ENCODE data around the gene WBP2.

WBP2 gene

DNA sequence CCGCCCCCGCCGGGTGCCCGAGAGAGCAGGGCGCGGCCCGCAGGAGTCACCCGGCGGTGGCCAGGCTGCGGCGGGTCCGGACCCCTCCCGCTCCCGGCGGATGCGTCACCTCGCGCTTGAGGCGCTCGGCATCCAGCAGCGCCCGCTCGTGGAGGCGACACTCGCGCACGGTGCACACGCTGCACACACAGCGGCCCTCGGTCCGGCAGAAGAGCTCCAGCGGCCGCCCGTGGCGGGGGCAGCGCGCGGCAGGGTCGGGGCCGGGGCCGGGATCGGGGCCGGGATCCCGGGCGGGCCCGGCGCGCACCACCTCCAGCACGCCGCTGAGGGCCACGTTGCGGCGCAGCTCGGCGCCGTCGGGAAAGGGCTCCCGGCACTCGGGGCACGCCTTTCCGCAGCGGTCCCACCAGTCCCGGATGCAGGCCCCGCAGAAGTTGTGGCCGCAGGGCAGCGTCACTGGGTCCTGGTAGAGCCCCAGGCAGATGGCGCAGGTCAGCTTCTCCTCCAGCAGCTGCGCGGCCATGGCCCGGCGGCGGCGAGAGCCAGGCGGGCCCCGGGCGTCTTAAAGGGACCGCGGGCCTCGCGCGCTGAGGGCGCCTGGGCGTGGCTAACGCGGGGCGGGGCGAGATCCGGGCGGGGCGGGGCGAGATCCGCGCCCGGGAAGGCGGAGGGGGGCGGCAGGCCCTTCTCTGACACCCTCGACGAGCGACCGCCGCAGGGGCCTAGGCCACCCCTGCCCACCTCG, 41.5 kb upstream of the WBP2 start, which contains the start of gene TRIM65:
Gene TRIM65 (minus strand): TSS at position 537 of the 745 bp plus-strand sequence. CDS start 14 bp downstream, at position 523.
- Histone ChIP-seq H3K9me3 (ENCODE audit: control insufficient read depth in 5 of 5, low read length in 5 of 5) (no peaks in the 10 kb centered on the region), H3K27ac (ENCODE audit: low read depth, low read length) (peak within 1 kb of the TSS; percentile 76), H3K27me3 (ENCODE audit: control insufficient read depth in 5 of 5, insufficient read depth in 4 of 5, low read length in 5 of 5) (no peaks in the 10 kb centered on the region), H3K9ac (ENCODE audit: low read length in 5 of 5) (peak within 1 kb of the TSS; percentile 63 to 78 (median 77)), H3K36me3 (ENCODE audit: control insufficient read depth in 5 of 5, insufficient read depth in 5 of 5, low read length in 5 of 5) (peaks cover 0 to 49% (median 40%) of the 10 kb centered on the region in 5 donors), H3K4me1 (ENCODE audit: control insufficient read depth in 5 of 5, insufficient read depth in 5 of 5, low read length in 5 of 5) (peaks cover 2 to 54% (median 30%) of the 10 kb centered on the region in 5 donors), H3K4me3 (ENCODE audit: low read depth in 1 of 5, low read length in 5 of 5) (peak within 1 kb of the TSS; percentile 62 to 83 (median 71))

DNA sequence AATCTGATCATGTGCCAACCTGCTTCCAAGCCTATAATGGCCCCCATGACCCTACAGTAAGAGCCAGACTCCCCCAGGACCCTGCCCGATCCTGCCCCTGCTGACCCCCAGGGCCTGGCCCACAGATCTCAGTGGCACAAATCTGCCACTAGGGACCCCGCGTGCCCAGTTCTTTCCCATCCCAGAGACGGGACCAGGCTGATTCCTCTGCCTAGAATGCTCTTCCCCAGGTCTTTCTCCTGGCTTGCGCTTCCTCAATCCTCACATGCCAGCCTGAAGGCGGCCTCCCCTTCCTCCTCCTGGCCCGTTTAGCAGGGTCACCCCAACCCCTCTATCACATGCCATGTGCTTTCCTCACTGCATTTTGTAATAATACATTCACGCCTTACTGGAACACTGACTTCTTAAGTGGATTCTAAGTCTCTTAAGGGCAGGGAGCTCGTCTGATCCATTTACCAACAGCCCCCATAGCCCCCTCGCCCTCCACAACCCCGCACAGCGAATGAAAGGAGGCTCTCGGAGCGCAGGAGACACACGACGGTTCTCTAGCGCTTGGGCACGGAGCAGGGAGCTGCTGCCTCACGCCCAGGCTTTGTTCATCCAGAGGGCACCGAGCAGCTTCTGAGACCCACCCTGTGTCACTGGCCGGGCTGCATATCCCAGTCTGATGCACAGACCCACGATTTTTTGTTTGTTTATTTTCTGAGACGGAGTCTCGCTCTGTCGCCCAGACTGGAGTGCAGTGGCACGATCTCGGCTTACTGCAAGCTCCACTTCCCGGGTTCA, 40.4 kb upstream of the WBP2 start:
- Histone ChIP-seq H3K36me3 (ENCODE audit: control insufficient read depth in 5 of 5, insufficient read depth in 5 of 5, low read length in 5 of 5) (peaks cover 0 to 49% (median 40%) of the 10 kb centered on the region in 5 donors), H3K9me3 (ENCODE audit: control insufficient read depth in 5 of 5, low read length in 5 of 5) (no peaks in the 10 kb centered on the region), H3K27me3 (ENCODE audit: control insufficient read depth in 5 of 5, insufficient read depth in 4 of 5, low read length in 5 of 5) (no peaks in the 10 kb centered on the region), H3K4me3 (ENCODE audit: low read depth in 1 of 5, low read length in 5 of 5) (peak overlapping the region; percentile 59 to 83 (median 66)), H3K9ac (ENCODE audit: low read length in 5 of 5) (peak overlapping the region in 4 of 5 donors; percentile 63 to 78 (median 73)), H3K27ac (ENCODE audit: low read depth, low read length) (peak overlapping the region; percentile 76), H3K4me1 (ENCODE audit: control insufficient read depth in 5 of 5, insufficient read depth in 5 of 5, low read length in 5 of 5) (peaks cover 2 to 55% (median 30%) of the 10 kb centered on the region in 5 donors)

DNA sequence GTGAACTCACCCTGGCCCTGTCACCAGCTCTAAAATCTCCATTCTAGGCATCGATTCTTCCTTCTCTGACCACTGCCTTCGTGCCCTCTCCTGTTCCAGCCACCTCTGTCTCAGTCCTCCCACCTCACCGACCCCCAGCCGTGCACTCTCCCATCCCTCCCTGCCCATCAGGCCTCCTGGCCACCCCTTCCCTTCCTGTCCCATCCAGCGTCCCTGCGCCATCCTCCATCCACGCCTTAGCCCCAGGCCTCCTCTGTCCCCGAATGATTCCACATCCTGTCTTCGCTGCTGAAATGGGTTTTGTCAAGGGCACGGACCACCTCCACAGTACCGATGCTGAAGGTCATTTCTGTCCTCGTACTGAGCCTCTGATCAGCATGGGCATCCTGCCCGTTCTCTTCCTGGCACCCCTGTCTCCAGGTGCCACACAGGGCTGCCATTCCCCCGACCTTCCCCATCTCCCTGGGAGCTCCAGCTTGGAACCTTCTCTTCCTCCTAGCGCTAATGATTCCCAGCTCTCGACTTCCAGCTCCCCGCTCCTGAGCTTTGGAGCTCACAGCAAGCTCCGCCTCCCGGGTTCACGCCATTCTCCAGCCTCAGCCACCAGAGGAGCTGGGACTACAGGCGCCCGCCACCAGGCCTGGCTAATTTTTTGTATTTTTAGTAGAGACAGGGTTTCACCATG, 39.1 kb upstream of the WBP2 start:
- Histone ChIP-seq H3K4me1 (ENCODE audit: control insufficient read depth in 5 of 5, insufficient read depth in 5 of 5, low read length in 5 of 5) (peaks cover 2 to 44% (median 30%) of the 10 kb centered on the region in 5 donors), H3K27ac (ENCODE audit: low read depth, low read length) (no peak overlapping the region), H3K27me3 (ENCODE audit: control insufficient read depth in 5 of 5, insufficient read depth in 4 of 5, low read length in 5 of 5) (no peaks in the 10 kb centered on the region), H3K4me3 (ENCODE audit: low read depth in 1 of 5, low read length in 5 of 5) (no peak overlapping the region), H3K36me3 (ENCODE audit: control insufficient read depth in 5 of 5, insufficient read depth in 5 of 5, low read length in 5 of 5) (peaks cover 0 to 51% (median 40%) of the 10 kb centered on the region in 5 donors), H3K9ac (ENCODE audit: low read length in 5 of 5) (peak overlapping the region in 3 of 5 donors; percentile 16 to 53 (median 33)), H3K9me3 (ENCODE audit: control insufficient read depth in 5 of 5, low read length in 5 of 5) (no peaks in the 10 kb centered on the region)

GRCh38 chr17:75893305-75894048, 38.3 kb upstream of the WBP2 start:
- Histone ChIP-seq H3K27ac (ENCODE audit: low read depth, low read length) (no peak overlapping the region), H3K9me3 (ENCODE audit: control insufficient read depth in 5 of 5, low read length in 5 of 5) (no peaks in the 10 kb centered on the region), H3K27me3 (ENCODE audit: control insufficient read depth in 5 of 5, insufficient read depth in 4 of 5, low read length in 5 of 5) (no peaks in the 10 kb centered on the region), H3K9ac (ENCODE audit: low read length in 5 of 5) (peak overlapping the region in 2 of 5 donors; percentile 7 to 33), H3K36me3 (ENCODE audit: control insufficient read depth in 5 of 5, insufficient read depth in 5 of 5, low read length in 5 of 5) (peaks cover 0 to 45% (median 34%) of the 10 kb centered on the region in 5 donors), H3K4me3 (ENCODE audit: low read depth in 1 of 5, low read length in 5 of 5) (no peak overlapping the region), H3K4me1 (ENCODE audit: control insufficient read depth in 5 of 5, insufficient read depth in 5 of 5, low read length in 5 of 5) (peaks cover 2 to 43% (median 30%) of the 10 kb centered on the region in 5 donors)

DNA sequence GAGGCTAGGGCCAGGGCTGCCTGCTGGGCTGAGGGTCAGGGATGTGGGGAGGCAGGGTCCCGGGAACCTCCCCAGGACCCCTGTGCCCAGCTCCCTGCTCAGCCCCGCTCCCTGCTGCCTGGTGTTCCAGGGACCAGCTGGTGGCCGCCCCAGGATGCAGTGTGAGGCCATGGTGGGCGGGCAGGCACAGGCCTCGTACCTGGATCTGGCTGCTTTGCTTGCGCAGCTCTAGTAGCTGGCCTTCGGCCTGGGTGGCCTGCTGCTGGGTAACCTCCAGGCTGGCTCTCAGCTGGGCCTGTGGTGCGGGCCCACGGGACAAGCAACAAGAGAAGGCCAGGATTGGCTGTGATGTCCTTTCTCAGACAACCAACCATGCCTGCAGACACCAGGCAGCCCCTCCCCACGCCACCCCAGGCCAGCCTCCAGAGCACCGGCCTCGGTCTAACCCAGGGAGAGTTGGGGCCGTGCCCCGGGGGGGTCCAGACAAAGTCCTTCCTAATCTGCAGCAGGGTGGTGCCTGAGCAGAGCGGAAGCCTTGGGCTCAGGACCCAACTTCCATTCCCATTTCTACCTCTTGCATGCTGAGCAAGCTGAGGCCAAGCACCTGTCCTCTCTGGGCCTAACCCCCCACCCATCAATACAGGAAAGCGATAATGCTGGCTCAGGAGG, 37.6 kb upstream of the WBP2 start:
- no peak overlapping the region for H3K4me3 ChIP-seq (ENCODE audit: low read depth in 1 of 5, low read length in 5 of 5)
- H3K27me3 ChIP-seq (ENCODE audit: control insufficient read depth in 5 of 5, insufficient read depth in 4 of 5, low read length in 5 of 5): no peaks in the 10 kb centered on the region
- no peaks in the 10 kb centered on the region for H3K9me3 ChIP-seq (ENCODE audit: control insufficient read depth in 5 of 5, low read length in 5 of 5)
- no peak overlapping the region for H3K27ac ChIP-seq (ENCODE audit: low read depth, low read length)
- peaks cover 2 to 43% (median 30%) of the 10 kb centered on the region in 5 donors for H3K4me1 ChIP-seq (ENCODE audit: control insufficient read depth in 5 of 5, insufficient read depth in 5 of 5, low read length in 5 of 5)
- no peak overlapping the region for H3K9ac ChIP-seq (ENCODE audit: low read length in 5 of 5)
- H3K36me3 ChIP-seq (ENCODE audit: control insufficient read depth in 5 of 5, insufficient read depth in 5 of 5, low read length in 5 of 5): peaks cover 0 to 38% (median 28%) of the 10 kb centered on the region in 5 donors

GRCh38 chr17:75891605-75892555, 36.7 kb upstream of the WBP2 start:
- peaks cover 0 to 38% (median 28%) of the 10 kb centered on the region in 5 donors for H3K36me3 ChIP-seq (ENCODE audit: control insufficient read depth in 5 of 5, insufficient read depth in 5 of 5, low read length in 5 of 5)
- no peaks in the 10 kb centered on the region for H3K27me3 ChIP-seq (ENCODE audit: control insufficient read depth in 5 of 5, insufficient read depth in 4 of 5, low read length in 5 of 5)
- H3K4me1 ChIP-seq (ENCODE audit: control insufficient read depth in 5 of 5, insufficient read depth in 5 of 5, low read length in 5 of 5): peaks cover 2 to 36% (median 23%) of the 10 kb centered on the region in 5 donors
- no peaks in the 10 kb centered on the region for H3K9me3 ChIP-seq (ENCODE audit: control insufficient read depth in 5 of 5, low read length in 5 of 5)
- no peak overlapping the region for H3K27ac ChIP-seq (ENCODE audit: low read depth, low read length)
- no peak overlapping the region for H3K9ac ChIP-seq (ENCODE audit: low read length in 5 of 5)
- no peak overlapping the region for H3K4me3 ChIP-seq (ENCODE audit: low read depth in 1 of 5, low read length in 5 of 5)

DNA sequence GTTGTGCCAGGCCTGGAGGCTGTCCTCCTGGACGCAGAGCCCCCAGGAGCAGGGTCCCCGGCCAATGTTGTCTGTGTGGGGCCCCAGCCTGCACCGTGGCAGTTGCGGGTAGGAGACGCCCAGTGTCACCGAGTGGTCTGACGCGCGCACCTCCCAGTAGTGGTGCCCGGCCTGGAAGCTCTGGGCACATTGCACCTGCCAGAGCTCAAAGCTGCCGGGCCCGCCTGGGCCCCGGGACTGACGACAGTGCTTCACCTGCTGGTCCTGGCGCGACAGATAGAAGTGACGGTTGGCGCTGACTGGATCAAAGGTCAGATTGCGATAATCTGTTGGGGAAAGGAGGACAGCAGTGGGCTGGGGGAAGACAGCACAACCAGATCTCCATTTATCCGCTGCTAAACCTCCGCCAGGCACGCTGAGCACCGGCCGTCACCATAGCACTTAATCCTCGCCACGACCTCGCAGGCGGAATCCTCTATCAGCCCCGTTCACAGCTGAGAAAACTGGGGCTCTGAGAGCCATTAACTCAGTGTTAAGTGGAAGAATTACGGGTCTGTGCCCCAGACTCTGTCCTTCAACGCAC, 36.0 kb upstream of the WBP2 start:
- H3K27ac ChIP-seq (ENCODE audit: low read depth, low read length): no peak overlapping the region
- no peaks in the 10 kb centered on the region for H3K9me3 ChIP-seq (ENCODE audit: control insufficient read depth in 5 of 5, low read length in 5 of 5)
- H3K4me1 ChIP-seq (ENCODE audit: control insufficient read depth in 5 of 5, insufficient read depth in 5 of 5, low read length in 5 of 5): peaks cover 2 to 36% (median 23%) of the 10 kb centered on the region in 5 donors
- H3K9ac ChIP-seq (ENCODE audit: low read length in 5 of 5): no peak overlapping the region
- H3K4me3 ChIP-seq (ENCODE audit: low read depth in 1 of 5, low read length in 5 of 5): no peak overlapping the region
- peaks cover 0 to 38% (median 28%) of the 10 kb centered on the region in 5 donors for H3K36me3 ChIP-seq (ENCODE audit: control insufficient read depth in 5 of 5, insufficient read depth in 5 of 5, low read length in 5 of 5)
- H3K27me3 ChIP-seq (ENCODE audit: control insufficient read depth in 5 of 5, insufficient read depth in 4 of 5, low read length in 5 of 5): no peaks in the 10 kb centered on the region

DNA sequence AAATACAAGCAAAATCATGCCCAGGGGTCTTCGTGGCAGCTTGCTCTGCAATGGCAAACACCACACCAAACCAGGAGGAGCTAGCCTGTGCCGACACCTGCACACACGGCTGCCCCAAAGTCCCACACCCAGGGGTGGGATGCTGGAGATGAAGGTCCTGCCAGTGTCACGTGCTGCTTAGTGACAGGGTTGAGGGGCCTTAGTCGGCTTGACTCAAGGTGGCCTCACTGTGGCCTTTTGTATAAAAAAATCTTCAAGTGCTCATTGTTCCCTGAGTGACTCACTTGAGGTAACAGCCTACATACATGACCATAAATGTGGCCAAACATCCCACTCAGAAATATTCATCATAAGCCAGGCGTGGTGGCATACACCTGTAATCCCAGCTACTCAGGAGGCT, 34.3 kb upstream of the WBP2 start:
- Histone ChIP-seq H3K4me1 (ENCODE audit: control insufficient read depth in 5 of 5, insufficient read depth in 5 of 5, low read length in 5 of 5) (peaks cover 0 to 22% (median 9%) of the 10 kb centered on the region in 5 donors), H3K9ac (ENCODE audit: low read length in 5 of 5) (no peak overlapping the region), H3K4me3 (ENCODE audit: low read depth in 1 of 5, low read length in 5 of 5) (no peak overlapping the region), H3K27ac (ENCODE audit: low read depth, low read length) (no peak overlapping the region), H3K9me3 (ENCODE audit: control insufficient read depth in 5 of 5, low read length in 5 of 5) (no peaks in the 10 kb centered on the region), H3K27me3 (ENCODE audit: control insufficient read depth in 5 of 5, insufficient read depth in 4 of 5, low read length in 5 of 5) (no peaks in the 10 kb centered on the region), H3K36me3 (ENCODE audit: control insufficient read depth in 5 of 5, insufficient read depth in 5 of 5, low read length in 5 of 5) (peaks cover 0 to 38% (median 28%) of the 10 kb centered on the region in 5 donors)

Data from subcutaneous abdominal adipose tissue (tissue), 5 donors.